ENCODE measurements around the gene KRT14.

The KRT14 gene

DNA sequence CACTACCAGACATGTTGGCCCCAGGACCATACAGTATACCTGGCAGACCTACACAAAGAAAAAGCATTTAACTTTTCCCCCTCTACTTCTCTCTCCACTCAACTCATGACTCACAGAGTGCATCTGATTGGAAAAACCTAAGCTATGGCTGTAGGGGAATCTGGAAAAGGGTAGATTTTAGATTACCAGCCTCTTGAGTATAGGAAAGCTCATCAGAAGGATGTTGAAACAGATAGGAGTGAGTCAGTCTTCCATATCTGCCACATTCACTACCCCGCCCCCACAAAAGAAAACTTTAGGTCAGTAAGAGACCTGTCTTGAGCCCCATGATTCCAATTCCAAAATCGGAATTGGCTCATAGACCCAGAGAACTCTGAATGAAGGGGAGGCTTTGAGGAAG, 27.1 kb downstream of the KRT14 start:
- Histone ChIP-seq H3K4me3 (ENCODE audit: low read length) (no peak overlapping the region), H3K27ac (ENCODE audit: low read length) (no peak overlapping the region), H3K27me3 (ENCODE audit: control insufficient read depth, insufficient read depth, low read length) (no peaks in the 10 kb centered on the region), H3K4me1 (ENCODE audit: control insufficient read depth, low read depth, low read length) (no peaks in the 10 kb centered on the region), H3K36me3 (ENCODE audit: control insufficient read depth, low read depth, low read length) (no peaks in the 10 kb centered on the region), H3K9ac (ENCODE audit: low read length) (no peak overlapping the region), H3K9me3 (ENCODE audit: control insufficient read depth, low read depth, low read length) (no peaks in the 10 kb centered on the region)

DNA sequence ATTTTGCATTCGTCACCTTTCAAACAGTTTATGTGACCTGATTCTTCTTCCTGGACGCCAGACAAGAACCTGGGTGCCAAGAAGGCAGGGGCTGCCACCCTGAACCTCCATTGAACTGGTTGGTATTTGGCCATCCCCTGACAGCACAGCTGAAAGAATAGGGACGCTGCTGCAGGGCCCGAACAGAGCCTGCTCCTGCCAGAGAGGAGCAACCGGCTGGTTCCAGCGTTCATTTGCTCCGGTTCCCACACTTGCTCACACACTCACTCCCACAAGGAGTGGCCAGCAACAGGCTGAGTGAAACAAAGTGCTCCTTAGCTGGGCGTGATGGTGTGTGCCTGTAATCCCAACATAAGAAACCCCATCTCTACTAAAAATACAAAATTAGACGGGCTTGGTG, 29.8 kb downstream of the KRT14 start:
- Histone ChIP-seq H3K9me3 (ENCODE audit: control insufficient read depth, low read depth, low read length) (no peaks in the 10 kb centered on the region), H3K9ac (ENCODE audit: low read length) (no peak overlapping the region), H3K27me3 (ENCODE audit: control insufficient read depth, insufficient read depth, low read length) (no peaks in the 10 kb centered on the region), H3K4me3 (ENCODE audit: low read length) (no peak overlapping the region), H3K27ac (ENCODE audit: low read length) (no peak overlapping the region), H3K4me1 (ENCODE audit: control insufficient read depth, low read depth, low read length) (peaks cover 6% of the 10 kb centered on the region), H3K36me3 (ENCODE audit: control insufficient read depth, low read depth, low read length) (no peaks in the 10 kb centered on the region)

DNA sequence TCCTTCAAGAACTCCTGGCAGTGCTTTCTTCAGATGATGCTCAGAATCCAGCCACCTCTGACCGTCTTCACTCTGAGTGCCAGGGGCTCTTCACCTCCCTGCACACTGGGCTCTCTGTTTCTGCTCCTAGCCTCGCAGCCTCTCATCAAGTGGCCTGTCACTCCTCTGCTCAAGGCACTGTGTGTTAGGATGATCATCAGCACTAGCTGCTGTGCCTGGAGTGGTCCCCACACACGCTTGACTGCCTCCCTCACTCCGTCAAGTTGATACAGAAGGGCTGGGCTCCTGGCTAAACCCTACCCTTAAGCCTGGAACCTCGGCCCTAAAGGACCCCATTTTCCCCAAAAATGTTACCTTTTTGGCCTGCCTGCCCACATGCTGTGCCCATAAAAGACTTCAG, 30.4 kb downstream of the KRT14 start:
- H3K4me1 ChIP-seq (ENCODE audit: control insufficient read depth, low read depth, low read length): peaks cover 6% of the 10 kb centered on the region
- no peak overlapping the region for H3K9ac ChIP-seq (ENCODE audit: low read length)
- no peaks in the 10 kb centered on the region for H3K36me3 ChIP-seq (ENCODE audit: control insufficient read depth, low read depth, low read length)
- H3K4me3 ChIP-seq (ENCODE audit: low read length): no peak overlapping the region
- no peaks in the 10 kb centered on the region for H3K27me3 ChIP-seq (ENCODE audit: control insufficient read depth, insufficient read depth, low read length)
- H3K27ac ChIP-seq (ENCODE audit: low read length): no peak overlapping the region
- no peaks in the 10 kb centered on the region for H3K9me3 ChIP-seq (ENCODE audit: control insufficient read depth, low read depth, low read length)

DNA sequence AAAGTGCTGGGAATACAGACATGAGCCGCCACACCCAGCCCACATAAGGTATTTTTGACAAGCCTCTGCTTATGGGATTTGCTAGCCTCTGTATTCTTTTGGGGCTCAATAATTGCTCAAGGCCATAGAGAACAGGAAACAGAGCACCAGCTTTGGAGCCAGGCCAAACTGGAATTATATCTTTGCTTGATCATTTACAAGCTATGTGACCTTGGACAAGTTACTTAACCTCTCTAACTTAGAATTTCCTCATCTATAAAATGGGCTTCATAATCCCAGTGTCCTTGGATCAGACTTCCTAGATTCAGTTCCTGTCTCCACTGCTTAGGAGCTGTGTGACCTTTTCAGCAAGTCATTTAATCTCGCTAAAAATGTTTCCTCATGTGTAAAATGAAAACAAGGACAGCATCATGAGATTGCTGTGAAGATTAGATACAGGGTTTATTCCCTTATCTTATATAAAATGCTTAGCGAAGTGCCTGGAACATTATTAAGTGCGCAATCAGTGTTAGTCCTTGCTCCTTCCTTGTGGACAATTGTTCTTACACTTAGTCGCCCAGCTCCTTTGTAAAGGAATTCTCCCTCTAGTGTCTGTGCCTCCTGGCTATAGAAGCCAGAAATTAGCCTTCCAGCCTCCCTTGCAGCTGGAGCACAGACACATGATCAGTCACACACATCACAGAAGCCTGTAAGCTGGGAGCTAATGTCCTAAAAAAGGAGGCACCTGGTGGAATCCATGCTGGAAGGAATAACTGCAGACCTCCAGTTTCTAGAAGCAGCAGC, 31.4 kb downstream of the KRT14 start:
- no peaks in the 10 kb centered on the region for H3K36me3 ChIP-seq (ENCODE audit: control insufficient read depth, low read depth, low read length)
- no peaks in the 10 kb centered on the region for H3K9me3 ChIP-seq (ENCODE audit: control insufficient read depth, low read depth, low read length)
- no peak overlapping the region for H3K27ac ChIP-seq (ENCODE audit: low read length)
- no peak overlapping the region for H3K9ac ChIP-seq (ENCODE audit: low read length)
- H3K4me3 ChIP-seq (ENCODE audit: low read length): no peak overlapping the region
- H3K4me1 ChIP-seq (ENCODE audit: control insufficient read depth, low read depth, low read length): peaks cover 6% of the 10 kb centered on the region
- H3K27me3 ChIP-seq (ENCODE audit: control insufficient read depth, insufficient read depth, low read length): no peaks in the 10 kb centered on the region

DNA sequence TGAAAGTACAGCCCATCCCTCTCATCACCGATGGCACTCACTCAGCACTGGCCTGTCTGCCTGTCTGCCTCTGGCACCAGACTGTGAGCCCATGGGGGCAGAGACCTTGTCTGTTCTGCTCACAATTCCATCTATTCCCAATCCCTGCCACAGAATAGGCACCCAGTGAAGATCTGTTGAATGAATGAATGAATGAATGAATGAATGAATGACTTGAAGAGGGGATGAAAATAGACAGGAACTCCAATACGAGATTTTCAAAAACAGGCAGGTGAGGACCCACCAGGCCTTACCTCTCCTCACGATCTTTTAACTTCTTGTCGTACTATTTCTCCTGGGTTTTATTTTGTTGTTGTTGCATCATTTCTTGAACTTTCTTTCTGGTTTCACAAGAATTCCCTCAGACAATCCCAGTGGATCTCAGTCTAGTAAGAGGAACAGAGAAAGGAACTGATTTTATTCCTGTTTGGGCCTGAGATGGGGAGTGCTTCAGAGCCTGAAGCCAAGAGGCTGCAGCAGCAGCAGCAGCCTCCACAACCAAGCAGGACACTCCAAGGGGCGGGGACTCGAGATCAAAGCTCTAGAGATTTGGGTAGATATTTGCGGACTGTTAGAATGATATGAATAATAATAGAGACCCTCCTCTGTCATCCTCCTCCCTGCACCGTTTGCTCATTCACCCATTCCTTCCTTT, 32.6 kb downstream of the KRT14 start:
- H3K9me3 ChIP-seq (ENCODE audit: control insufficient read depth, low read depth, low read length): no peaks in the 10 kb centered on the region
- H3K27ac ChIP-seq (ENCODE audit: low read length): no peak overlapping the region
- H3K36me3 ChIP-seq (ENCODE audit: control insufficient read depth, low read depth, low read length): no peaks in the 10 kb centered on the region
- H3K4me1 ChIP-seq (ENCODE audit: control insufficient read depth, low read depth, low read length): peaks cover 10% of the 10 kb centered on the region
- no peak overlapping the region for H3K4me3 ChIP-seq (ENCODE audit: low read length)
- H3K27me3 ChIP-seq (ENCODE audit: control insufficient read depth, insufficient read depth, low read length): no peaks in the 10 kb centered on the region
- H3K9ac ChIP-seq (ENCODE audit: low read length): no peak overlapping the region

DNA sequence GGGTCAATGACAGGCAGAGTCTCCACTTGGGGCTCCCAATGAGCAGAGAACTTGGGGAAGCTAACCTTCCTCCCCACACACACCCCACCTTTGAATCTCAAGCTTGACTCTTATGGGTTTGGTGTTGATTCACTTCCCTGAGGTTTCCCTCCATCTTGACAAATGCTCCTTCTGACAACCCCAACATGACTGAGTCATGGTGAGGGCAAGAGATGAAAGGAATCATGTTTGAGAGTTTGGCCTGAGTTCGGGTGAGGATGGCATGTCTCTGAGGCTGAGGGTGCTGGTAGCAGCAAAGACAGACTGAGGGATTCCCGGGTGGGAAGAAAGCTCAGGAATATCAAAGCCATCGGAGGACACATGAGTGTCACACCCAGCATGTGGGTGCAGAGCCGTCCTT, 33.5 kb downstream of the KRT14 start:
- peaks cover 18% of the 10 kb centered on the region for H3K4me1 ChIP-seq (ENCODE audit: control insufficient read depth, low read depth, low read length)
- H3K36me3 ChIP-seq (ENCODE audit: control insufficient read depth, low read depth, low read length): no peaks in the 10 kb centered on the region
- no peak overlapping the region for H3K27ac ChIP-seq (ENCODE audit: low read length)
- no peak overlapping the region for H3K9ac ChIP-seq (ENCODE audit: low read length)
- no peak overlapping the region for H3K4me3 ChIP-seq (ENCODE audit: low read length)
- H3K9me3 ChIP-seq (ENCODE audit: control insufficient read depth, low read depth, low read length): no peaks in the 10 kb centered on the region
- H3K27me3 ChIP-seq (ENCODE audit: control insufficient read depth, insufficient read depth, low read length): peaks cover 3% of the 10 kb centered on the region

DNA sequence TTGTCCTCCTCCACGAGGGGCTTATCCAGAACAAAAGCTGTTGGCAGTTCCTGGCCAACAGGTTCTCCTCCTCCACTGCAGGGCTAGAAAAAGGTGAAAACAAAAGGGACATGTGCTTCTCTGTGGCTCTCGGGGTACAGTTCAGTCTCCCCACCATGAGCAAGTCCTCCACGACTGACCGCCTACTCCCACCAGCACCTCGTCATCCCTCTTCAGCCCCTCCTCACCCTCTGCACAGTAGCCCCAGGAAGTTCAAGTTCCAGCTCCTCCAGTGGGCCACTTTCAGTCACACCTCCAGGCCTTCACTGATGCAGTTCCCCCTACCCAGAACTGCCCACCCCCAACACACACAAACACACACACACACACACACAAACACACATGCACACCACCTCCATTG, 34.2 kb downstream of the KRT14 start:
- H3K27ac ChIP-seq (ENCODE audit: low read length): no peak overlapping the region
- no peak overlapping the region for H3K4me3 ChIP-seq (ENCODE audit: low read length)
- H3K27me3 ChIP-seq (ENCODE audit: control insufficient read depth, insufficient read depth, low read length): peaks cover 4% of the 10 kb centered on the region
- no peaks in the 10 kb centered on the region for H3K36me3 ChIP-seq (ENCODE audit: control insufficient read depth, low read depth, low read length)
- no peaks in the 10 kb centered on the region for H3K9me3 ChIP-seq (ENCODE audit: control insufficient read depth, low read depth, low read length)
- H3K9ac ChIP-seq (ENCODE audit: low read length): no peak overlapping the region
- peaks cover 18% of the 10 kb centered on the region for H3K4me1 ChIP-seq (ENCODE audit: control insufficient read depth, low read depth, low read length)

DNA sequence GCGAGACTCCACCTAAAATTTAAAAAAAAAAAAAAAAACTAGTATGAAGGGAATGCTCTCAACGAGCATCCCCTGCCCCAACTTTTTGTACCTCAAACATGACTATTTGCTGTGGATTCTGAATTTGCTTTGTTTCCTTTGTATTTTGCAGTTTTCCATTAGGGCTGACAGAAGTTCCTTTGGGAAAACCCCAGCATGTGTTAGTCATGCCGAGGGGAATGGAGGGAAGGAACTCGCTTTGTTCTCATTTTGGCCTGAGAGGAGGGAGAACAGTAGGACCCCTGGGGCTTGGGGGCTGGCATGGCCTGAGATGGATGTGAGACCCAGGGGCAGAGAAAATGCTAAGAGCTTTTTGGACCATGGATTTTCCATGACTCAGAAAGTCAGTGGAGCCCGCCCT, 35.3 kb downstream of the KRT14 start:
- H3K36me3 ChIP-seq (ENCODE audit: control insufficient read depth, low read depth, low read length): no peaks in the 10 kb centered on the region
- H3K4me1 ChIP-seq (ENCODE audit: control insufficient read depth, low read depth, low read length): peaks cover 18% of the 10 kb centered on the region

DNA sequence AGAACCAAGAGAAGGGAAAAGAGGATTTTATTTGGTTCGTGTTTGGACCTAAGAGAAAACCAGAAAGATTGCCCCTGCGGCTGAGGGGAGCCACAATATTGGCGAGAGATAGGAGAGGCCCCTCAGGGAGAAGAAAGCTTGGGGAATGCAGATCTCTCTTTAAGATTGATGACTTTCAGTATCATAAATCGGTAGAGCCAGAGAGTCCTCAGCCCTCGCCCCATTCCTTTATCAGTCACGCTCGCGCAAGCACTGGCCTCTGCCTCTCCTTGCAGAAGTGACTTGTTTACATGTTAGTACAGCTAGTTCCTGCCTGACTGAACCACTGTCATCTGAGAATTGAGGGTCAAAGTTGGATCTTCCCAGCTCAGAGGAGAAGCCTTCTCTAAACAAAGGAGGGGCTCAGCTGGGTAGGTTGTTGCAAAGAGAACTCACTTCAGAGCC, 37.1 kb downstream of the KRT14 start:
- H3K27ac ChIP-seq (ENCODE audit: low read length): no peak overlapping the region
- H3K9ac ChIP-seq (ENCODE audit: low read length): no peak overlapping the region
- no peaks in the 10 kb centered on the region for H3K36me3 ChIP-seq (ENCODE audit: control insufficient read depth, low read depth, low read length)
- no peaks in the 10 kb centered on the region for H3K9me3 ChIP-seq (ENCODE audit: control insufficient read depth, low read depth, low read length)
- H3K27me3 ChIP-seq (ENCODE audit: control insufficient read depth, insufficient read depth, low read length): peaks cover 4% of the 10 kb centered on the region
- peaks cover 22% of the 10 kb centered on the region for H3K4me1 ChIP-seq (ENCODE audit: control insufficient read depth, low read depth, low read length)
- no peak overlapping the region for H3K4me3 ChIP-seq (ENCODE audit: low read length)

More for the DNA sequence above, 35.3 kb downstream of the KRT14 start:
- Histone ChIP-seq H3K9ac (ENCODE audit: low read length) (no peak overlapping the region), H3K27ac (ENCODE audit: low read length) (no peak overlapping the region), H3K27me3 (ENCODE audit: control insufficient read depth, insufficient read depth, low read length) (peaks cover 4% of the 10 kb centered on the region), H3K4me3 (ENCODE audit: low read length) (no peak overlapping the region), H3K9me3 (ENCODE audit: control insufficient read depth, low read depth, low read length) (no peaks in the 10 kb centered on the region)

DNA sequence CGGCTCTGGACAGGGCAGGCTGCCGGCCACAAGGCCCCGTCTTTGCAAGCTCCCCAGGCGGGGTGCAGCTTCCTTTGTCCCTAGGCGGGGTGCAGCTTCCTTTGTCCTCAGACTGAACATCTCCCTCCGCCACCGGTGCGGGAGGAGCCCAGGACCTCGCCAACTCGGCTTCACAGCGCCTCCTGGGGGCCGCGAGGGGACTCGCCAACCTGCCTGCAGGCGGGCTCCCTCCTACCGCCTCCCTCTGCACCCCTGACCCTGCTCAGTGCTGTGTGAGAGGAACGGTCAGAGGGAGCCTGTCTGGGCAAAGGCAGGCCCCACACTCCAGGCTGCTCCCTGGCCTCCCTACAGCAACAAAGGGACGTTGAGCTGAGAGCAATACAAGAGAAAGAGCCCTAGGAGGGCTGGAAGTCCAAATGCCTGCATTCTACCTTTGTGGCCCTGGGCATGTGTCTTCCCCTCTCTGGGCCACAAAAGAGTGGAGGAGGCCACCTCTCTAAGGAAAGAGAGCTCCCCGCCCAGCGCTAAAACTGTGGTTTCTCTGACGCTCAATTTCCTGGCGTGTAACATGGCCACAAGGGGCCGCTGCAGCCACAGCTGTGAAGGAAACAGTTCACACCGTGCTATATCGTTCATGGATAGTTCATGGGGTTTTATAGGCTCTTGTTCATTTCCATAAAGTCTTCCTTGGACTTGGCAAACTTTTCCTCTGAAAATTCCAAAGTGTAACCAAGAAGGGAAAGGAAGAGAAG, 37.7 kb downstream of the KRT14 start:
- H3K36me3 ChIP-seq (ENCODE audit: control insufficient read depth, low read depth, low read length): no peaks in the 10 kb centered on the region
- peak overlapping the region; percentile 54 for H3K9ac ChIP-seq (ENCODE audit: low read length)
- peak overlapping the region; percentile 83 for H3K27ac ChIP-seq (ENCODE audit: low read length)

DNA sequence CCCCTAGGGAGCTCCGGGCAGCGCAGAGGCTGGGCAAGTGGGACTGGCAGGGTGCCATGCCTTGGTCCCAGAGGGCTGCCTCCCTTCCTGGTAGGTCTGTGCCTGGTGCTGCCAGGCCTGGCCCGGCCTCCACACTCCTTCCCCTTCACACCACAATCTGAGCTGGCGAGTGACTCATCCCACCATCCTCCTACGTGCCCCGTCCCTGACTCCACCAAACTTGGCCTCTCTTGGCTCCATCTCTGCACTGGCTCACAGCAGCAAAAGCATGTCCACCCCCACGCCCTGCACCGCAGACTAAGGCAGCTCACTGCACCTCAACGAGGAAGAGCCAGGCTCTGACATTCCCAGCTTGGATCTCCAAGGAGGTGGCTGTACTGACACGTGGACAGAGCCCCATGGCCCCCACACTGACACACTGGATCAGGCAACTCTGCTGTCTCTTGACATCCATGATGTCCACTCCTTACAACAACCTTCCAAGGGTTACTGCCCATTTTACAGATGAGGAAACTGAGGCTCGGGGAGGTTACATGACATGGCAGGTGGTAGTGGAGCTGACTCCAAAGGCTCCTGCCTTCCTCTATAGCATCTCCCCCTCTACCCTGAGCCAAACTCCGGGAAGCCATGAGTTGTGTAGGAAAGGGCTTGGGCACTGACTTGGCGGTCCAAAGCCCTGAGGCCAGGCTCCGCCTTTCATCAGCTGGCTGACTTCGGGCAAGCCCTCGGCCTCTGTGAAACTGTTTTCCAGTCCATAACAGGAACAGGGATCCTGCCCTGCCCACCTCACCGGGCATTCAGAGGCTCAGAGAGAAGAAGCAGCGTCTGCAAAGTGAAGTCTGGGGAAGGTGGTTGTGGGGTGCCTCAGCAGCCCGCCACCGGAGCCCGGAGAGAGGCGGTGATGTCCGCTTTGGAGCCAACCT, 38.5 kb downstream of the KRT14 start:
- Histone ChIP-seq H3K9ac (ENCODE audit: low read length) (peak overlapping the region; percentile 45), H3K27me3 (ENCODE audit: control insufficient read depth, insufficient read depth, low read length) (peaks cover 4% of the 10 kb centered on the region), H3K27ac (ENCODE audit: low read length) (no peak overlapping the region), H3K4me1 (ENCODE audit: control insufficient read depth, low read depth, low read length) (peaks cover 20% of the 10 kb centered on the region), H3K4me3 (ENCODE audit: low read length) (no peak overlapping the region), H3K36me3 (ENCODE audit: control insufficient read depth, low read depth, low read length) (no peaks in the 10 kb centered on the region), H3K9me3 (ENCODE audit: control insufficient read depth, low read depth, low read length) (no peaks in the 10 kb centered on the region)

More for the DNA sequence above, 37.7 kb downstream of the KRT14 start:
- H3K9me3 ChIP-seq (ENCODE audit: control insufficient read depth, low read depth, low read length): no peaks in the 10 kb centered on the region
- H3K4me1 ChIP-seq (ENCODE audit: control insufficient read depth, low read depth, low read length): peaks cover 22% of the 10 kb centered on the region
- peaks cover 4% of the 10 kb centered on the region for H3K27me3 ChIP-seq (ENCODE audit: control insufficient read depth, insufficient read depth, low read length)
- peak overlapping the region; percentile 43 for H3K4me3 ChIP-seq (ENCODE audit: low read length)
